SK-N-SH (cell line): Measurements from ENCODE around the gene DNAH7.

ENCODE experiments used
- CTCF ChIP-seq: fragments of 200-600 bp; sonication (generic); IDR thresholded peaks from 2 replicates; pipeline ENCODE4 v1.6.1; 2017; ENCODE audit warnings: antibody characterized with exemption, mild to moderate bottlenecking, moderate library complexity
- EP300 ChIP-seq, 2 experiments: IDR thresholded peaks; 2 replicates each; pipeline versions ENCODE4 v1.4.0 to v1.6.1; 2012; ENCODE audit warnings: borderline replicate concordance in 1 of 2, low read depth in 1 of 2, low read length in 1 of 2
- EZH2phosphoT487 ChIP-seq: fragments of 200-600 bp; sonication (generic); IDR thresholded peaks from 2 replicates; pipeline ENCODE4 v1.6.1; 2017; ENCODE audit warnings: low read depth, mixed run types, mild to moderate bottlenecking, antibody characterized with exemption, moderate library complexity, borderline replicate concordance
- FOXJ3 ChIP-seq: sonication (generic); formaldehyde crosslinking; IDR thresholded peaks from 2 replicates; pipeline ENCODE4 v1.5.1; 2020; ENCODE audit warnings: mild to moderate bottlenecking, missing genetic modification reagents
- POLR2AphosphoS5 ChIP-seq: IDR thresholded peaks from 2 replicates; pipeline ENCODE4 v1.6.1; 2012; ENCODE audit warnings: low read depth, low read length
- REST ChIP-seq: IDR thresholded peaks from 2 replicates; pipeline ENCODE4 v1.6.1; 2012; ENCODE audit warnings: mild to moderate bottlenecking, low read depth, low read length, moderate library complexity
- TEAD4 ChIP-seq: IDR thresholded peaks from 2 replicates; pipeline ENCODE4 v1.4.0; 2012; ENCODE audit warnings: mild to moderate bottlenecking, borderline replicate concordance; ENCODE audit not compliant: insufficient read depth

GRCh38 chr2:195993623-195994022 lies 75.0 kb downstream of the DNAH7 start:
- TF ChIP-seq POLR2AphosphoS5 = no peak
- TF ChIP-seq TEAD4 = no peak
- TF ChIP-seq FOXJ3 (CRISPR knock-in tag) = no peak
- TF ChIP-seq CTCF = no peak
- TF ChIP-seq EZH2phosphoT487 = no peak
- TF ChIP-seq EP300 (IDR thresholded peaks at IDR 0.05; ENCODE audit: borderline replicate concordance in 1 of 2, low read depth in 1 of 2, low read length in 1 of 2) = no peak
- TF ChIP-seq REST = no peak
